Mesenchymal stem cell (in vitro differentiated cells and primary cell): Measurements from ENCODE around the gene PRR4. TPM values are rescaled to one million over a fixed set of nuclear protein-coding genes. Genes with fewer than 3 reads are reported as not detected.

Source experiments
- DNase-seq: peaks from one replicate; pipeline ENCODE4 v3.0.0-alpha.2; 2013
- H2AFZ ChIP-seq: one replicate; pipeline ENCODE4 v1.6.1; 2013; ENCODE audit warnings: low read depth, mild to moderate bottlenecking, control low read depth, inconsistent platforms, low read length, moderate library complexity
- H2AK5ac ChIP-seq: 2 replicates; pipeline ENCODE4 v1.6.1; 2013; ENCODE audit warnings: low read length, moderate library complexity, mild to moderate bottlenecking, inconsistent platforms; ENCODE audit not compliant: severe bottlenecking
- H2BK120ac ChIP-seq: one replicate; pipeline ENCODE4 v1.6.1; 2013; ENCODE audit warnings: low read depth, mild to moderate bottlenecking, inconsistent platforms, low read length, moderate library complexity
- H2BK12ac ChIP-seq, 2 experiments: one replicate each; pipeline ENCODE4 v1.6.1; 2013; ENCODE audit warnings: inconsistent platforms in 2 of 2, low read length in 2 of 2, mild to moderate bottlenecking in 2 of 2, moderate library complexity in 2 of 2, control low read depth in 1 of 2
- H2BK15ac ChIP-seq: one replicate; pipeline ENCODE4 v1.6.1; 2013; ENCODE audit warnings: mild to moderate bottlenecking, low read depth, inconsistent platforms; ENCODE audit not compliant: poor library complexity, severe bottlenecking
- H2BK5ac ChIP-seq: 2 replicates; pipeline ENCODE4 v1.6.1; 2013; ENCODE audit warnings: low read depth, mild to moderate bottlenecking, low read length, control low read depth, inconsistent platforms; ENCODE audit not compliant: poor library complexity, severe bottlenecking
- H3K14ac ChIP-seq, 2 experiments: one replicate each; pipeline ENCODE4 v1.6.1; 2013; ENCODE audit warnings: inconsistent platforms in 2 of 2, low read length in 2 of 2, control low read depth in 1 of 2, mild to moderate bottlenecking in 1 of 2, moderate library complexity in 1 of 2
- H3K18ac ChIP-seq, 2 experiments: one replicate each; pipeline ENCODE4 v1.6.1; 2013; ENCODE audit warnings: inconsistent platforms in 2 of 2, low read length in 2 of 2, control low read depth in 1 of 2, low read depth in 1 of 2, mild to moderate bottlenecking in 1 of 2
- H3K23ac ChIP-seq, 2 experiments: one replicate each; pipeline ENCODE4 v1.6.1; 2013; ENCODE audit warnings: inconsistent platforms in 2 of 2, low read length in 2 of 2, mild to moderate bottlenecking in 2 of 2, moderate library complexity in 2 of 2, control low read depth in 1 of 2
- H3K27ac ChIP-seq: 2 replicates; pipeline ENCODE4 v1.5.1; 2013; ENCODE audit warnings: mild to moderate bottlenecking, moderate library complexity, low read length, control low read depth, inconsistent platforms; ENCODE audit not compliant: poor library complexity, severe bottlenecking
- H3K27me3 ChIP-seq, 2 experiments: 2 replicates each; pipeline versions ENCODE4 v1.6.1 to v1.7.0; 2013; ENCODE audit warnings: low read length in 2 of 2, mild to moderate bottlenecking in 2 of 2, moderate library complexity in 2 of 2, control low read depth in 1 of 2, inconsistent platforms in 1 of 2; ENCODE audit not compliant: control insufficient read depth in 1 of 2, insufficient read depth in 1 of 2
- H3K36me3 ChIP-seq, 2 experiments: 2 replicates each; pipeline versions ENCODE4 v1.6.1 to v1.7.0; 2013; ENCODE audit warnings: low read length in 2 of 2, control low read depth in 1 of 2, inconsistent platforms in 1 of 2, low read depth in 1 of 2, mild to moderate bottlenecking in 1 of 2; ENCODE audit not compliant: insufficient read depth in 2 of 2, control insufficient read depth in 1 of 2
- H3K4ac ChIP-seq, 2 experiments: one replicate each; pipeline ENCODE4 v1.6.1; 2013; ENCODE audit warnings: inconsistent platforms in 2 of 2, low read length in 2 of 2, mild to moderate bottlenecking in 2 of 2, moderate library complexity in 2 of 2, control low read depth in 1 of 2, low read depth in 1 of 2
- H3K4me1 ChIP-seq: 2 replicates; pipeline ENCODE4 v1.6.1; 2013; ENCODE audit warnings: low read depth, low read length, control low read depth; ENCODE audit not compliant: control insufficient read depth, insufficient read depth
- H3K4me2 ChIP-seq: 2 replicates; pipeline ENCODE4 v1.6.1; 2013; ENCODE audit warnings: low read length, mild to moderate bottlenecking, inconsistent platforms; ENCODE audit not compliant: poor library complexity, severe bottlenecking
- H3K4me3 ChIP-seq, 2 experiments: 2 replicates each; pipeline versions ENCODE4 v1.5.1 to v1.7.0; 2013; ENCODE audit warnings: low read length in 2 of 2, mild to moderate bottlenecking in 2 of 2, control low read depth in 1 of 2, low read depth in 1 of 2; ENCODE audit not compliant: insufficient read depth in 1 of 2
- H3K79me1 ChIP-seq: replicated peaks from 2 replicates; pipeline ENCODE4 v1.6.1; 2013; ENCODE audit warnings: mild to moderate bottlenecking, control low read depth, low read length, inconsistent platforms; ENCODE audit not compliant: poor library complexity, severe bottlenecking
- H3K9ac ChIP-seq: 2 replicates; pipeline ENCODE4 v1.7.0; 2013; ENCODE audit warnings: mild to moderate bottlenecking, low read length, moderate library complexity
- H3K9me3 ChIP-seq: 2 replicates; pipeline ENCODE4 v1.7.0; 2013; ENCODE audit warnings: mild to moderate bottlenecking, low read length; ENCODE audit not compliant: control insufficient read depth
- H4K8ac ChIP-seq: one replicate; pipeline ENCODE4 v1.6.1; 2013; ENCODE audit warnings: inconsistent platforms, mild to moderate bottlenecking, low read length, moderate library complexity
- H4K91ac ChIP-seq: one replicate; pipeline ENCODE4 v1.6.1; 2013; ENCODE audit warnings: mild to moderate bottlenecking, low read length, inconsistent platforms
- WGBS: methylation state at CpG from one replicate; pipeline ENCODE4 v1.1.7; 2013; ENCODE audit warnings: mixed read lengths; 5-methylcytosine and 5-hydroxymethylcytosine counted together
- polyA plus RNA-seq, 2 experiments: library from polyadenylated mRNA; stranded (reverse); fragments of 200-250 nt; gene quantifications; one replicate each; pipeline ENCODE4 v1.2.3, GENCODE V29; 2013

Gene PRR4, protein sequence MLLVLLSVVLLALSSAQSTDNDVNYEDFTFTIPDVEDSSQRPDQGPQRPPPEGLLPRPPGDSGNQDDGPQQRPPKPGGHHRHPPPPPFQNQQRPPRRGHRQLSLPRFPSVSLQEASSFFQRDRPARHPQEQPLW
- 2.6 TPM for polyA plus RNA-seq (2013, experiment 1 of 2)
- 2.6 TPM for polyA plus RNA-seq (2013, experiment 2 of 2)

DNA sequence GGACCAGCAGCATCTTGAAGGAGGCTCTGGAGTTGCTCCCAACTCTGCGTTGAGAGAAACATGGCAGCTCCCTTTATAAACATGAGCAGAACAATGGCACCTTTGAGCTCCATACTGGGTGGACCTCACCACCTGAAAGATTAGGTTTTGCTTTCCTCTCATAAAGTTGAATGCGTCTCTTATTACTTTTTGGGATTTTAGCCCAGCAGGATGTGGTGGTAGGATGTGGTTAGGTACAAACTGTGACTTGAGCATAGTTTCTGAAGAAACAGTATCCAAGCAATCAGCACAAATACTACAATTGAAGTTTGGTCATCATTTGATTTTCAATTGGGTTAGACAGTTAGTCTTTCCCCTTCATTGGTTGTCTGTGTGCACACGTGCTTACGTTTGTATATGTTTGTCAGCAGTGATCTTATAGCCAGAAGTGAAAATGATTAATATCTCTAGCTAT, at the start of gene PRR4:
Gene PRR4, minus strand, starts transcription at position 51 of the 454 bp plus-strand sequence. Its CDS starts 38 bp downstream, at position 13.
- Histone ChIP-seq H4K91ac (no peak within 1 kb of the TSS), H3K27ac (no peak within 1 kb of the TSS), H2AK5ac (no peak within 1 kb of the TSS)

DNA sequence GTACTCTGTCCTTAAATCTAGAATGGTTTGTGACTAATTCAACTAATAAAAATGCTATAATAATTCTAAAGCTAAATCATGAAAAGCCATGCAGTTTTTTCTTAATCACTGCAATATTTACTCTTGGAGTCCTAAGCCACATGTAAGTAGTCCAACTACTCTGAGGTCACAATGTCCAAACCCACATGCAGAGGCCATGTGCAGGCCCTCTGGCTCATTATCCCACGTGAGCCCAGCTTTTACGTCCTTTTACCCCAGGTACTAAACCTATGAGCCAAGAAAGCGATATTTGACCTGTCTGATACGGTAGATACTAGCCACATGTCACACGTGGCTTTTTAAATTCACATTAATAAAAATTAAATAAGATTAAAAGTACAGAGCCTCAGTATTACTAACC, 47.6 kb upstream of the PRR4 start:
- Histone ChIP-seq H4K8ac (no peak overlapping the region), H4K91ac (no peak overlapping the region), H3K4me1 (no peaks in the 10 kb centered on the region), H3K4me2 (no peak overlapping the region), H3K36me3 (peaks cover 5 to 7% of the 10 kb centered on the region in 2 experiments), H2BK5ac (no peak overlapping the region), H2AK5ac (no peak overlapping the region), H3K27me3 (no peaks in the 10 kb centered on the region), H2BK12ac (no peak overlapping the region), H3K79me1 (peaks cover 16% of the 10 kb centered on the region), H3K4ac (no peak overlapping the region), H2BK15ac (no peak overlapping the region), H3K18ac (no peak overlapping the region), H3K4me3 (no peak overlapping the region), H3K9ac (no peak overlapping the region), H2AFZ (no peak overlapping the region), H3K23ac (no peak overlapping the region), H3K14ac (peak overlapping the region in 1 of 2 experiments; percentile 87), H2BK120ac (no peak overlapping the region), H3K9me3 (peaks cover 4% of the 10 kb centered on the region), H3K27ac (no peak overlapping the region)
- 87% methylated on average over 2 of the region's 5 CpGs for WGBS
- no peak for DNase-seq

More for the DNA sequence above, at the start of gene PRR4:
- H2AFZ ChIP-seq, result no peak within 1 kb of the TSS
- H3K27me3 ChIP-seq, result no peaks in the 10 kb centered on the region
- H3K9ac ChIP-seq, result no peak within 1 kb of the TSS
- H2BK5ac ChIP-seq, result no peak within 1 kb of the TSS
- H2BK120ac ChIP-seq, result no peak within 1 kb of the TSS
- H3K4me2 ChIP-seq, result no peak within 1 kb of the TSS
- H3K4me3 ChIP-seq, result no peak within 1 kb of the TSS
- no peak within 1 kb of the TSS for H4K8ac ChIP-seq
- no peak within 1 kb of the TSS for H3K4ac ChIP-seq
- 99% methylated on average over 3 of the region's 4 CpGs for WGBS
- DNase-seq, result no peak
- no peaks in the 10 kb centered on the region for H3K4me1 ChIP-seq
- H3K18ac ChIP-seq, result no peak within 1 kb of the TSS
- no peak within 1 kb of the TSS for H3K23ac ChIP-seq
- no peak within 1 kb of the TSS for H3K14ac ChIP-seq
- H3K79me1 ChIP-seq, result peaks cover 19% of the 10 kb centered on the region
- H3K36me3 ChIP-seq, result peaks cover 6 to 15% of the 10 kb centered on the region in 2 experiments
- no peak within 1 kb of the TSS for H2BK15ac ChIP-seq
- H2BK12ac ChIP-seq, result no peak within 1 kb of the TSS
- no peaks in the 10 kb centered on the region for H3K9me3 ChIP-seq

DNA sequence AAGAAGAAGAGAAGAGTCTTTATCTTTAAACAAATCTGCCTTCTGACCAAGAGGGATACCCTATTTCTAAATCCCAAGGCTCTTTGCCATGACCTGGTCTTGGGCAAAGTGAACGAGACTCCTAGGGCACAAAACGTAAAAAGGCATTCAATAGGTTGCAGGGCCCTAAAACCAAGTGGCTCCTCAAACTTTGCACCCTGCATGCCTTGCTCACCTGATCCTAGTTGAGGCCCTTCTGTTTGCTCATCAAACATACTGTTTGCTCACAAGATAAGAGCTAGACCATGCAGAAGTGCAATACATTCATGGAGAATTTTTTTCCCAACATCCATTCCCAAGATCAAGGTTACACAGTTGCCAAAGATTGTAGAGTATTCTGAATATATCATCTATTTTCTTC, 42.7 kb upstream of the PRR4 start:
- H3K9me3 ChIP-seq, result no peaks in the 10 kb centered on the region
- no peak overlapping the region for H3K23ac ChIP-seq
- no peak overlapping the region for H3K18ac ChIP-seq
- H2BK5ac ChIP-seq, result no peak overlapping the region
- peaks cover 0 to 9% of the 10 kb centered on the region in 2 experiments for H3K36me3 ChIP-seq
- no peak overlapping the region for H3K27ac ChIP-seq
- no peak overlapping the region for H2BK15ac ChIP-seq
- H3K4me1 ChIP-seq, result no peaks in the 10 kb centered on the region
- no peak for DNase-seq
- 98% methylated on average over 2 of the region's 2 CpGs for WGBS
- H3K79me1 ChIP-seq, result peaks cover 1% of the 10 kb centered on the region
- no peak overlapping the region for H3K9ac ChIP-seq
- H2AK5ac ChIP-seq, result no peak overlapping the region
- no peak overlapping the region for H4K8ac ChIP-seq
- no peak overlapping the region for H3K4ac ChIP-seq
- H2AFZ ChIP-seq, result no peak overlapping the region
- no peak overlapping the region for H3K4me3 ChIP-seq
- no peak overlapping the region for H3K14ac ChIP-seq
- H3K4me2 ChIP-seq, result no peak overlapping the region
- H2BK120ac ChIP-seq, result no peak overlapping the region
- H4K91ac ChIP-seq, result no peak overlapping the region
- H2BK12ac ChIP-seq, result no peak overlapping the region
- no peaks in the 10 kb centered on the region for H3K27me3 ChIP-seq

DNA sequence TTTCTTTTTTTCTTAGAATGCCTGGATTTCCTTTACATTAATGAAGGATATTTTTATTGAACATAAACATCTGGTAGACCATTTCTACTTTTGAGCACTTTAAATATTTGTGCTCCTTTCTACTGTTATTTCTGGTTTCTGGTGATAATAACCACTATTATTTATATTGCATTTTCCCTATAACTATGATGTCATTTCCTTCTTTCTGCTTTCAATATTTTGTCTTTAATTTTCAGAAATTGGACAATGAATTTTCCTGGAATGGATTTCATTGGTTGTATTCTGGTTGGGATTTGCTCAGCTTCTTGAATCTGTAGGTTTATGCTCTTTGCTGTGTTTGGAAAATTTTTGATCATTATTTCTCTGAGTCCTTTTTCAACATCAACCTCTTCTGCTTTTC, 40.0 kb upstream of the PRR4 start:
- H2BK15ac ChIP-seq, result no peak overlapping the region
- H3K9ac ChIP-seq, result no peak overlapping the region
- H3K79me1 ChIP-seq, result no peaks in the 10 kb centered on the region
- no peak overlapping the region for H3K4me2 ChIP-seq
- no peak overlapping the region for H2AFZ ChIP-seq
- H2AK5ac ChIP-seq, result no peak overlapping the region
- H2BK5ac ChIP-seq, result no peak overlapping the region
- H2BK120ac ChIP-seq, result no peak overlapping the region
- no peak overlapping the region for H3K4ac ChIP-seq
- no peak overlapping the region for H3K27ac ChIP-seq
- H2BK12ac ChIP-seq, result no peak overlapping the region
- H3K36me3 ChIP-seq, result peaks cover 0 to 3% of the 10 kb centered on the region in 2 experiments
- no peaks in the 10 kb centered on the region for H3K4me1 ChIP-seq
- H3K4me3 ChIP-seq, result no peak overlapping the region
- no peak overlapping the region for H3K23ac ChIP-seq
- no peaks in the 10 kb centered on the region for H3K9me3 ChIP-seq
- no peak overlapping the region for H4K91ac ChIP-seq
- H3K27me3 ChIP-seq, result no peaks in the 10 kb centered on the region
- no peak overlapping the region for H3K14ac ChIP-seq
- no peak for DNase-seq
- H4K8ac ChIP-seq, result no peak overlapping the region
- H3K18ac ChIP-seq, result no peak overlapping the region
